ENCODE data around the gene MYZAP. TPM values are rescaled to one million over a fixed set of nuclear protein-coding genes. Genes with fewer than 3 reads are reported as not detected.

MYZAP gene
- total and polyA plus RNA-seq, 9 of the 15 experiments (the other 6 are each of a cell fraction or from before 2014, with no cell fraction given): 0.03 TPM; not detected in 8

- 0% methylated on average over 7 of the region's 8 CpGs for WGBS (ENCODE audit: insufficient coverage, low coverage, missing lambda C conversion rate)
- H4K20me1 ChIP-seq (replicated peaks; ENCODE audit: control insufficient read depth, insufficient read depth, low read length): 0 out of 2 replicates have a peak, but pooled peaks cover 2% of the 10 kb centered on the region
- FAIRE-seq (no peak), DNase-seq (ENCODE audit: extremely low read depth in 1 of 4, low spot score in 3 of 4) (no peak), ATAC-seq (no peak)
- H3K79me2 ChIP-seq (ENCODE audit: control insufficient read depth, insufficient read depth, low read length): no peaks in the 10 kb centered on the region
- H3K4me2 ChIP-seq (ENCODE audit: insufficient read depth, low read length): no peak overlapping the region
- BruUV-seq (replicated peaks): no TSS peak
- CTCF ChIA-PET (ENCODE audit: low intra/inter-chr PET ratio): no interaction called here
- no peak overlapping the region for H3K9ac ChIP-seq (ENCODE audit: insufficient read depth in 1 of 2, low read depth in 2 of 2, low read length in 2 of 2)
- H3K9me3 ChIP-seq (replicated peaks; ENCODE audit: control insufficient read depth, insufficient read depth, low read depth, low read length): no peaks in the 10 kb centered on the region
- no peaks in the 10 kb centered on the region for H3K36me3 ChIP-seq (ENCODE audit: control insufficient read depth, insufficient read depth, low read length)
- H3K9me1 ChIP-seq (ENCODE audit: control insufficient read depth, insufficient read depth, low read length): no peaks in the 10 kb centered on the region
- peaks cover 12 to 27% of the 10 kb centered on the region in 2 experiments for H3K27me3 ChIP-seq (ENCODE audit: control insufficient read depth in 2 of 2, insufficient read depth in 2 of 2, low read length in 2 of 2)
- H3K4me3 ChIP-seq: no peak overlapping the region
- POLR2A ChIA-PET: no interaction called here
- no peak overlapping the region for H3K27ac ChIP-seq (ENCODE audit: extremely low read depth, low read depth, low read length)
- no peak overlapping the region for H2AFZ ChIP-seq (ENCODE audit: low read depth, low read length)
- no peaks in the 10 kb centered on the region for H3K4me1 ChIP-seq (replicated peaks in 1 of 2; ENCODE audit: control insufficient read depth in 2 of 2, insufficient read depth in 2 of 2, low read length in 2 of 2)
- in situ Hi-C loops (cut with MboI) (no loop called here), intact Hi-C loops (cut with micrococcal nuclease) (no loop called here)
- no peak for TF ChIP-seq BRCA1 (IDR thresholded peaks at IDR 0.05)
- no peak for TF ChIP-seq BRCA1 (CRISPR knock-in tag; IDR thresholded peaks at IDR 0.05)
- TF ChIP-seq ZBTB49 (CRISPR knock-in tag; IDR thresholded peaks at IDR 0.05; ENCODE audit: borderline replicate concordance): no peak
- no peak for TF ChIP-seq E4F1 (CRISPR knock-in tag; IDR thresholded peaks at IDR 0.05; ENCODE audit: borderline replicate concordance)
- TF ChIP-seq BRD4 (IDR thresholded peaks at IDR 0.05): no peak
Observed at GRCh38 chr15:57626713-57627440, 35.2 kb downstream of the MYZAP start.
